Activated CD8-positive, alpha-beta memory T cell treated with anti-CD3 and anti-CD28 coated beads, Interleukin-2, amount 50 U/mL, for 48 hours (primary cell): ENCODE measurements around the gene GAB2.

ENCODE experiments used
- DNase-seq: peaks from one replicate; pipeline ENCODE4 v3.0.0-alpha.2; 2020

The GAB2 gene

DNA sequence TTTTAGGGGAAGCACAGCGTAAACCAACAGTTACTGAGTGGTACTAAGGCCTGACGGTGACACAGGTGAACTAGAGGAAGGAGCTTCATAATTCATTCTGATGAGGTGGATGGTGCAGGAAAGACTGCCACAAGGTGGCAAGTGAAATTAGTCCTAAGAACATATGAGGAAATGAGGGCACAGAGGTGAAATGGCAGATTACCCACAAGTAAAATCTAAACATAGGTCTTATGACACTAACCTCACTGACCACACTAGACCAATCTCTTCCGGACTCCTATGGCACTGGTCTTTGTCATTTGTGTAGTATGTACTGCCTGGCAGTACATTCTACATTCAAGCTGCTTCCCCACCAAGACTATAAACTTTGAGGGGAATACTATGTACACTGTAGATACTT is 20.2 kb downstream of the GAB2 start:
- DNase-seq = no peak

GRCh38 chr11:78395597-78395996 is 22.0 kb downstream of the GAB2 start:
- DNase-seq = no peak

GRCh38 chr11:78392854-78393253 is 24.8 kb downstream of the GAB2 start:
- DNase-seq = no peak

DNA sequence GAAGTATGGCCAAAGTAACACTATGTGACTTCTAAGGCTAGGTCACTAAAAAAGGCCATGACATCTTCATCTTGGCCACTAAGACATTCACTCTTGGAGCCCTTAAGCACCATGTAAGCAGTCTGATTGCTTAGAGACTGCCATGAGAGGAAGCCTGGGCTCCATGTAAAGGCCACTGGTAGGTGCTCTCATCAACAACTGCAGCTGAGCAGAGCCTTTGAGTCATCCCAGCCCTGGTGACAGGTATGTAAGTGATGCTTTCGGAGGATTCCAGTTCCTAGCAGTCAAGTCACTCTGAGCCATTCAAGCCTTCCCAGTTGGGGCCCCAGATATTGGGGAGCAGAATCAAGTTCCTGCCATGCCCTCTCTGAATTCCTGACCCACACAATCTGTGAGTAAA is 26.2 kb downstream of the GAB2 start:
- DNase-seq = no peak

DNA sequence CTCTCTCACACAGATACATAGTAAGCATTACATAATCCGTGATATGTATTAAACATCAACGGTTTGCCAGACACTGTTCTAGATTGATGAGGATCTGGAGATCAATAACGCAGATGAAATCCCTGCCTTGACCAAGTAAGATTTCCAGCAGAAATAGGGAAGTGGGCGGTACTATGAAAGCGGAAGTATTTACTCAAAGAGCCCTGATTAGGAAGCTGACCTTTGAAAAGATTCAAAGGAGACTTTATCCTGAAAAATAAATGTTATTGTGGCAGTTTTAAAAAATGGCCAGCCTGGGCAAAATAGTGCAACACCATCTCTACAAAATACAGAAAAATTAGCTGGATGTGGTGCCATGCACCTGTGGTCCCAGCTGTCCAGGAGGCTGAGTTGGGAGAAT is 26.8 kb downstream of the GAB2 start:
- DNase-seq = no peak

GRCh38 chr11:78386215-78386941 is 31.2 kb downstream of the GAB2 start:
- no peak for DNase-seq

DNA sequence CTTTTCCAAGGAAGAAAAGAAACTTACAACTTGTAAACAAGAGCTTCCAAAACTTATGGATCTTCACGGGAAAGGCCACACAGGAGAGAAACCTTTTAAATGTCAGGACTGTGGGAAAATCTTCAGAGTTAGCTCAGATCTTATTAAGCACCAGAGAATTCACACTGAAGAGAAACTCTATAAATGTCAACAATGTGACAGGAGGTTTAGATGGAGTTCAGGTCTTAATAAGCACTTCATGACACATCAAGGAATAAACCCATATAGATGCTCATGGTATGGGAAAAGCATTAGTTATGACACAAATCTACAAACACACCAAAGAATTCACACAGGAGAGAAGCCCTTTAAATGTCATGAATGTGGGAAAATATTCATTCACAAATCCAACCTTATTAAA is 32.4 kb downstream of the GAB2 start:
- no peak for DNase-seq

DNA sequence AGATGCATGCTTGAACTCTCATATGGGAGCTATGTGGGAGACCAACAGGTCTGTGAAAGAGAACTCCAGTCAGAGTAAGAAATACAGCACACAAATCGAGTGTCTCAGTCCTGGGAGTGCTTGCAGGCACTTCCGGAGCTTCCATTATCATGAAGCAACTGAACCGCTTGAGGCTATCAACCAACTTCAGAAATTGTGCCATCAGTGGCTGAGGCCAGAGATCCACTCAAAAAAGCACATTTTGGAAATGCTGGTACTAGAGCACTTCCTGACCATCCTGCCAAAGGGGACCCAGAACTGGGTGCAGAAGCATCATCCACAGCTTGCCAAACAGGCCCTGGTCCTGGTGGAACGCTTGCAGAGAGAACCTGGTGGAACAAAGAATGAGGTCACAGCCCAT is 33.4 kb downstream of the GAB2 start:
- DNase-seq = no peak

DNA sequence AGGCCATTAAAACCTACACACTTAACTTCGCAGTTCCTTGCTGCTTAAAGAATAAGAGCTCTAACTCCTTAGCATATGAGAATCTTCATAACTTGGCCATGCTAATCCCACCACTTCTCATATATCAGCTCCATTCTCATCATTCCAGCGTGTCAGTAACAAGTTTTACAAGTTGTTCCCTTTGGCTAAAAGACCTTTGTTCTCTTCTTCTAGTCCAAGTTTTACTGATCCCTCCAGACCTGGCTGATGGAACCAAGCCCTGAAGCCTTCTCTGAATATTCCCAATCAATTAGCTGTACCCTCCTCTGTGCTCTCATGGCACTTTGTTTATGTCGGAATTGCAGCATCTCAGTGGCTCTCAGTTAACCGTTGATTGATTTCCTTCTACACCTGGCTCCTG is 35.8 kb downstream of the GAB2 start:
- no peak for DNase-seq

- no peak for DNase-seq
Observed at GRCh38 chr11:78380615-78381051, 37.0 kb downstream of the GAB2 start.

DNA sequence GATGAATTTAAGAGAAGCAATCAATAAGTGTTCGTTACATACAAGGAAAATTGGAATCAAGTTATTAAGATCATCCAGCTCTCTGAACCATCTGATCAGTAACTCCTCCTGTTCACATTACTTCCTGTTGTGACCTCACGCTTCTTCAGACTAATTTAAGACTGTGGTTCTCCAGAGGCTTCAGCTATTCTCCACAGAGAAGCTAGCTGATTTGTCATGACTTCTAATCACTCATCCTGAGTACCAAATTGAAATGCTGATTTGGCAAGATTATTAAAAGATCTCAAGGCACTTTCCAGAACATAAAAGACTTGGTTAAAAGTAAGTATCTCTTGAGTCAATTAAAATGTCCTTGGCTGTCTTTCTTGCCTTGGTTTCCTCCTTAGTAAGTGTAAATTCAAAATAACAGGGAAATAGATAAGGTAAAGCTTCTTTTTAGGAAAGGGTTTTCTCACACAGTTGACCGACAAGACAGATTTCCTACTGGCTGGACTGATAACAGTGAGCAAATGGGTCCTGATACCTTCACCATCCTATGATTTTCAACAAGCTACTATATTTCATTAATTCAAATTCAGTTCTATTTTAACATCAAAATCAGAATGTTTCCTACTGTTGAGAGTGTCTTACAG is 38.5 kb downstream of the GAB2 start:
- no peak for DNase-seq

- DNase-seq = no peak
Observed at GRCh38 chr11:78377625-78378418, 39.8 kb downstream of the GAB2 start.

DNA sequence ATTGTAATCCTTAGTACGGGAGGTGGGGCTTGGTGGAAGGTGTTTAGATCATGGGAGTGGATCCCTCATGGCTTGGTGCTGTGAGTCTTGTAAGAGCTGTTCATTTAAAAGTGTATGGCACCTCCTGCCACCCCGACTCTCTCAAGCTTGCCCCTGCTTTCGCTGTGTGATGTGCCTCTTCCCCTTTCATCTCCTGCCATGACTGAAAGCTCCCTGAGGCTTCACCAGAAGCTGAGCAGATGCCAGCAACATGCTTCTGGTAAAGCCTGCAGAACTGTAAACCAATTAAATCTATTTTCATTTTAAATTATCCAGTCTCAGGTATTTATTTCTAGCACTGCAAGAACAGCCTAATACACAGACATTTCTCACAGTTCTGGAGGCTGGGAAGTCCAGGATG is 40.8 kb downstream of the GAB2 start:
- no peak for DNase-seq

GRCh38 chr11:78374917-78375316 is 42.7 kb downstream of the GAB2 start:
- DNase-seq = no peak

DNA sequence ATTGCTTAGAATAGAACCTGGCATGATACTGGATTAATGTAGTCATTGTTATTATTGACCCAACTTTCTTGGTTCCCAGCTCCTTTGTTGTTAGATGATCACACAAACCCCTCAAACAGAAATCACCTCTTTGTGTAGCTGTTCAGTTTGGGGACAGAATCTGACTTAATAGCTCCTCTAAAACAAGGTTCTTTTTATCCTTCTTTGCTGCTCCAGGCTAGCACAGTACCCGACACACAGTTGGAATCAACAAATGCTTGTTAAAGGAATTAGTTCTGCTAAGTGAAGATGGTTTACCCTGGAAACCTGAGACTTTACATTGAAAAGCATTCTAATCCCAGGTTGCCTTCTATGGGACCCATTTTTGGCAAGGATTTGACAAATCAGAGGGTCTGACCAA is 43.9 kb downstream of the GAB2 start:
- no peak for DNase-seq

- DNase-seq = no peak
Observed at GRCh38 chr11:78372114-78372768, 45.4 kb downstream of the GAB2 start.

GRCh38 chr11:78371221-78371891 is 46.3 kb downstream of the GAB2 start:
- no peak for DNase-seq

GRCh38 chr11:78370406-78371172 is 47.0 kb downstream of the GAB2 start:
- DNase-seq = no peak

GRCh38 chr11:78365381-78365792 is 52.2 kb downstream of the GAB2 start:
- DNase-seq = no peak

GRCh38 chr11:78364128-78364751 is 53.4 kb downstream of the GAB2 start:
- no peak for DNase-seq

GRCh38 chr11:78363024-78363619 is 54.5 kb downstream of the GAB2 start:
- DNase-seq = no peak
